HEK293 (cell line): ENCODE results near the gene LRFN3.

Source experiments
- GLI2 ChIP-seq: fragments of 450-650 bp; formaldehyde crosslinking; IDR thresholded peaks from 2 replicates; pipeline ENCODE4; 2017; ENCODE audit warnings: missing biosample characterization, missing genetic modification characterization, low read depth, borderline replicate concordance
- MEIS1 ChIP-seq: sonication (generic); formaldehyde crosslinking; IDR thresholded peaks from 2 replicates; pipeline ENCODE4 v1.8.1; 2022; ENCODE audit warnings: missing genetic modification reagents, mild to moderate bottlenecking, borderline replicate concordance
- RBAK ChIP-seq: fragments of 450-650 bp; formaldehyde crosslinking; IDR thresholded peaks from 2 replicates; pipeline ENCODE4 v1.5.1; 2016; ENCODE audit warnings: missing biosample characterization, missing genetic modification characterization
- SP7 ChIP-seq: fragments of 450-650 bp; formaldehyde crosslinking; IDR thresholded peaks from 2 replicates; pipeline ENCODE4 v1.5.1; 2016; ENCODE audit warnings: missing biosample characterization, missing genetic modification characterization
- ZNF10 ChIP-seq: fragments of 450-650 bp; formaldehyde crosslinking; IDR thresholded peaks from 2 replicates; pipeline ENCODE4 v1.5.1; 2017; ENCODE audit warnings: missing biosample characterization, missing genetic modification characterization
- ZNF121 ChIP-seq: fragments of 450-650 bp; formaldehyde crosslinking; IDR thresholded peaks from 2 replicates; pipeline ENCODE4 v1.5.1; 2016; ENCODE audit warnings: missing biosample characterization, missing genetic modification characterization
- ZNF184 ChIP-seq: fragments of 450-650 bp; IDR thresholded peaks from 2 replicates; pipeline ENCODE4 v1.5.1; 2018; ENCODE audit warnings: missing biosample characterization, mild to moderate bottlenecking, missing genetic modification characterization
- ZNF324 ChIP-seq: fragments of 450-650 bp; formaldehyde crosslinking; IDR thresholded peaks from 2 replicates; pipeline ENCODE4 v1.5.1; 2016; ENCODE audit warnings: missing biosample characterization, missing genetic modification characterization
- ZNF433 ChIP-seq: fragments of 450-650 bp; formaldehyde crosslinking; IDR thresholded peaks from 2 replicates; pipeline ENCODE4 v1.5.1; 2016; ENCODE audit warnings: missing biosample characterization, missing genetic modification characterization, low read depth
- ZNF510 ChIP-seq: fragments of 450-650 bp; formaldehyde crosslinking; IDR thresholded peaks from 2 replicates; pipeline ENCODE4 v1.5.1; 2018; ENCODE audit warnings: mild to moderate bottlenecking, missing genetic modification characterization, missing biosample characterization; ENCODE audit not compliant: insufficient replicate concordance
- ZNF549 ChIP-seq: fragments of 450-650 bp; IDR thresholded peaks from 2 replicates; pipeline ENCODE4 v1.5.1; 2018; ENCODE audit warnings: missing biosample characterization, missing genetic modification characterization, mild to moderate bottlenecking, inconsistent platforms, moderate library complexity
- ZNF621 ChIP-seq: fragments of 450-650 bp; formaldehyde crosslinking; IDR thresholded peaks from 2 replicates; pipeline ENCODE4 v1.5.1; 2017; ENCODE audit warnings: missing biosample characterization, missing genetic modification characterization
- ZNF626 ChIP-seq: fragments of 450-650 bp; sonication (Bioruptor Pico); formaldehyde crosslinking; IDR thresholded peaks from 2 replicates; pipeline ENCODE4 v1.5.1; 2018; ENCODE audit warnings: missing biosample characterization, missing genetic modification characterization, inconsistent platforms
- ZNF776 ChIP-seq: fragments of 450-650 bp; formaldehyde crosslinking; IDR thresholded peaks from 2 replicates; pipeline ENCODE4 v1.5.0; 2017; ENCODE audit warnings: missing biosample characterization, missing genetic modification characterization, borderline replicate concordance
- ZNF843 ChIP-seq: fragments of 450-650 bp; formaldehyde crosslinking; IDR thresholded peaks from 2 replicates; pipeline ENCODE4 v1.5.1; 2016; ENCODE audit warnings: missing biosample characterization, missing genetic modification characterization
- TF ChIP-seq, protein P1 (sequence below): fragments of 450-650 bp; formaldehyde crosslinking; IDR thresholded peaks from 2 replicates; pipeline ENCODE4 v1.5.1; 2016; ENCODE audit warnings: missing biosample characterization, missing genetic modification characterization
- TF ChIP-seq, protein P2 (sequence below): fragments of 450-650 bp; formaldehyde crosslinking; IDR thresholded peaks from 2 replicates; pipeline ENCODE4 v1.5.1; 2016; ENCODE audit warnings: missing biosample characterization, missing genetic modification characterization
- TF ChIP-seq, protein P3 (sequence below): fragments of 450-650 bp; formaldehyde crosslinking; IDR thresholded peaks from 2 replicates; pipeline ENCODE4 v1.5.1; 2016; ENCODE audit warnings: missing biosample characterization, missing genetic modification characterization
- TF ChIP-seq, protein P4 (sequence below): fragments of 450-650 bp; formaldehyde crosslinking; IDR thresholded peaks from 2 replicates; pipeline ENCODE4 v1.5.1; 2016; ENCODE audit warnings: missing biosample characterization, missing genetic modification characterization
- TF ChIP-seq, protein P5 (sequence below): fragments of 450-650 bp; formaldehyde crosslinking; IDR thresholded peaks from 2 replicates; pipeline ENCODE4 v1.5.1; 2016; ENCODE audit warnings: missing biosample characterization, missing genetic modification characterization, low read depth
- TF ChIP-seq, protein P6 (sequence below): fragments of 450-650 bp; formaldehyde crosslinking; IDR thresholded peaks from 2 replicates; pipeline ENCODE4 v1.5.1; 2016; ENCODE audit warnings: missing biosample characterization, missing genetic modification characterization
- TF ChIP-seq, protein P7 (sequence below): fragments of 450-650 bp; formaldehyde crosslinking; IDR thresholded peaks from 2 replicates; pipeline ENCODE4 v1.5.1; 2016; ENCODE audit warnings: missing biosample characterization, missing genetic modification characterization
- TF ChIP-seq, protein P8 (sequence below): fragments of 450-650 bp; formaldehyde crosslinking; IDR thresholded peaks from 2 replicates; pipeline ENCODE4 v1.5.1; 2016; ENCODE audit warnings: missing biosample characterization, missing genetic modification characterization

The LRFN3 gene

DNA sequence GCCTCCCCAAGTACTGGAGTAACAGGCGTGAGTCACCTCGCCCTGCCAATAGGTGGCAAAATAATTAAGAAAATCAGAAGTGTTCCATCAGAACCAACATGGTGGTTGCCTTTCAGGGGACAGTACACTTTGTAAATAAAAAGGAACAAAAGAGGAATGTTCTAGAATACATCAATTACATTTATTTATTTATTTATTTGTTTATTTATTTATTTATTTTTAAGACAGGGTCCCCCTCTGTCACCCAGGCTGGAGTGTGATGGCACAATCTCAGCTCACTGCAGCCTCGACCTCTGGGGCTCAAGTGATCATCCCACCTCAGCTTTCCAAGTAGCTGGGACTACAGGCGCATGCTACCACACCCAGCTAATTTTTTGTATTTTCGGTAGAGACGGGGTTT lies 15.2 kb upstream of the LRFN3 start (continued):
- TF ChIP-seq, protein P1, sequence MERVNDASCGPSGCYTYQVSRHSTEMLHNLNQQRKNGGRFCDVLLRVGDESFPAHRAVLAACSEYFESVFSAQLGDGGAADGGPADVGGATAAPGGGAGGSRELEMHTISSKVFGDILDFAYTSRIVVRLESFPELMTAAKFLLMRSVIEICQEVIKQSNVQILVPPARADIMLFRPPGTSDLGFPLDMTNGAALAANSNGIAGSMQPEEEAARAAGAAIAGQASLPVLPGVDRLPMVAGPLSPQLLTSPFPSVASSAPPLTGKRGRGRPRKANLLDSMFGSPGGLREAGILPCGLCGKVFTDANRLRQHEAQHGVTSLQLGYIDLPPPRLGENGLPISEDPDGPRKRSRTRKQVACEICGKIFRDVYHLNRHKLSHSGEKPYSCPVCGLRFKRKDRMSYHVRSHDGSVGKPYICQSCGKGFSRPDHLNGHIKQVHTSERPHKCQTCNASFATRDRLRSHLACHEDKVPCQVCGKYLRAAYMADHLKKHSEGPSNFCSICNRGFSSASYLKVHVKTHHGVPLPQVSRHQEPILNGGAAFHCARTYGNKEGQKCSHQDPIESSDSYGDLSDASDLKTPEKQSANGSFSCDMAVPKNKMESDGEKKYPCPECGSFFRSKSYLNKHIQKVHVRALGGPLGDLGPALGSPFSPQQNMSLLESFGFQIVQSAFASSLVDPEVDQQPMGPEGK (tag by site-specific recombination), result no peak
- no peak for TF ChIP-seq ZNF776
- TF ChIP-seq RBAK (tag by site-specific recombination), result peak; percentile 84; the same call in 1 of the 2 replicates
- no peak for TF ChIP-seq ZNF184 (tag by site-specific recombination)
- no peak; the same call in 1 of the 2 replicates for TF ChIP-seq ZNF10
- TF ChIP-seq ZNF433 (tag by site-specific recombination), result peak; percentile 98
- no peak; the same call in 1 of the 2 replicates for TF ChIP-seq ZNF324 (tag by site-specific recombination)
- TF ChIP-seq, protein P2, sequence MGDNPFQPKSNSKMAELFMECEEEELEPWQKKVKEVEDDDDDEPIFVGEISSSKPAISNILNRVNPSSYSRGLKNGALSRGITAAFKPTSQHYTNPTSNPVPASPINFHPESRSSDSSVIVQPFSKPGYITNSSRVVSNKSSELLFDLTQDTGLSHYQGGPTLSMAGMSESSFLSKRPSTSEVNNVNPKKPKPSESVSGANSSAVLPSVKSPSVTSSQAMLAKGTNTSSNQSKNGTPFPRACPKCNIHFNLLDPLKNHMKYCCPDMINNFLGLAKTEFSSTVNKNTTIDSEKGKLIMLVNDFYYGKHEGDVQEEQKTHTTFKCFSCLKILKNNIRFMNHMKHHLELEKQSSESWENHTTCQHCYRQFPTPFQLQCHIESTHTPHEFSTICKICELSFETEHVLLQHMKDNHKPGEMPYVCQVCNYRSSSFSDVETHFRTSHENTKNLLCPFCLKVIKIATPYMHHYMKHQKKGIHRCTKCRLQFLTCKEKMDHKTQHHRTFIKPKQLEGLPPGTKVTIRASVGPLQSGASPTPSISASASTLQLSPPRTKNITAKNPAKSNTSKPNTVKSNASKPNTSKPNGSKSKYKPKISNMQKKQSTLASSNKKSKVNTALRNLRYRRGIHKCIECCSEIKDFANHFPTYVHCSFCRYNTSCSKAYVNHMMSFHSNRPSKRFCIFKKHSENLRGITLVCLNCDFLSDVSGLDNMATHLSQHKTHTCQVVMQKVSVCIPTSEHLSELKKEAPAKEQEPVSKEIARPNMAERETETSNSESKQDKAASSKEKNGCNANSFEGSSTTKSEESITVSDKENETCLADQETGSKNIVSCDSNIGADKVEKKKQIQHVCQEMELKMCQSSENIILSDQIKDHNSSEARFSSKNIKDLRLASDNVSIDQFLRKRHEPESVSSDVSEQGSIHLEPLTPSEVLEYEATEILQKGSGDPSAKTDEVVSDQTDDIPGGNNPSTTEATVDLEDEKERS, result no peak
- no peak for TF ChIP-seq GLI2 (tag by site-specific recombination)
- no peak for TF ChIP-seq ZNF549
- no peak for TF ChIP-seq ZNF121 (tag by site-specific recombination)
- TF ChIP-seq, protein P3, sequence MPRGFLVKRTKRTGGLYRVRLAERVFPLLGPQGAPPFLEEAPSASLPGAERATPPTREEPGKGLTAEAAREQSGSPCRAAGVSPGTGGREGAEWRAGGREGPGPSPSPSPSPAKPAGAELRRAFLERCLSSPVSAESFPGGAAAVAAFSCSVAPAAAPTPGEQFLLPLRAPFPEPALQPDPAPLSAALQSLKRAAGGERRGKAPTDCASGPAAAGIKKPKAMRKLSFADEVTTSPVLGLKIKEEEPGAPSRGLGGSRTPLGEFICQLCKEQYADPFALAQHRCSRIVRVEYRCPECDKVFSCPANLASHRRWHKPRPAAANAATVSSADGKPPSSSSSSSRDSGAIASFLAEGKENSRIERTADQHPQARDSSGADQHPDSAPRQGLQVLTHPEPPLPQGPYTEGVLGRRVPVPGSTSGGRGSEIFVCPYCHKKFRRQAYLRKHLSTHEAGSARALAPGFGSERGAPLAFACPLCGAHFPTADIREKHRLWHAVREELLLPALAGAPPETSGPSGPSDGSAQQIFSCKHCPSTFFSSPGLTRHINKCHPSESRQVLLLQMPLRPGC (tag by site-specific recombination), result no peak
- TF ChIP-seq, protein P4, sequence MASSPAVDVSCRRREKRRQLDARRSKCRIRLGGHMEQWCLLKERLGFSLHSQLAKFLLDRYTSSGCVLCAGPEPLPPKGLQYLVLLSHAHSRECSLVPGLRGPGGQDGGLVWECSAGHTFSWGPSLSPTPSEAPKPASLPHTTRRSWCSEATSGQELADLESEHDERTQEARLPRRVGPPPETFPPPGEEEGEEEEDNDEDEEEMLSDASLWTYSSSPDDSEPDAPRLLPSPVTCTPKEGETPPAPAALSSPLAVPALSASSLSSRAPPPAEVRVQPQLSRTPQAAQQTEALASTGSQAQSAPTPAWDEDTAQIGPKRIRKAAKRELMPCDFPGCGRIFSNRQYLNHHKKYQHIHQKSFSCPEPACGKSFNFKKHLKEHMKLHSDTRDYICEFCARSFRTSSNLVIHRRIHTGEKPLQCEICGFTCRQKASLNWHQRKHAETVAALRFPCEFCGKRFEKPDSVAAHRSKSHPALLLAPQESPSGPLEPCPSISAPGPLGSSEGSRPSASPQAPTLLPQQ (tag by site-specific recombination), result no peak
- TF ChIP-seq, protein P5, sequence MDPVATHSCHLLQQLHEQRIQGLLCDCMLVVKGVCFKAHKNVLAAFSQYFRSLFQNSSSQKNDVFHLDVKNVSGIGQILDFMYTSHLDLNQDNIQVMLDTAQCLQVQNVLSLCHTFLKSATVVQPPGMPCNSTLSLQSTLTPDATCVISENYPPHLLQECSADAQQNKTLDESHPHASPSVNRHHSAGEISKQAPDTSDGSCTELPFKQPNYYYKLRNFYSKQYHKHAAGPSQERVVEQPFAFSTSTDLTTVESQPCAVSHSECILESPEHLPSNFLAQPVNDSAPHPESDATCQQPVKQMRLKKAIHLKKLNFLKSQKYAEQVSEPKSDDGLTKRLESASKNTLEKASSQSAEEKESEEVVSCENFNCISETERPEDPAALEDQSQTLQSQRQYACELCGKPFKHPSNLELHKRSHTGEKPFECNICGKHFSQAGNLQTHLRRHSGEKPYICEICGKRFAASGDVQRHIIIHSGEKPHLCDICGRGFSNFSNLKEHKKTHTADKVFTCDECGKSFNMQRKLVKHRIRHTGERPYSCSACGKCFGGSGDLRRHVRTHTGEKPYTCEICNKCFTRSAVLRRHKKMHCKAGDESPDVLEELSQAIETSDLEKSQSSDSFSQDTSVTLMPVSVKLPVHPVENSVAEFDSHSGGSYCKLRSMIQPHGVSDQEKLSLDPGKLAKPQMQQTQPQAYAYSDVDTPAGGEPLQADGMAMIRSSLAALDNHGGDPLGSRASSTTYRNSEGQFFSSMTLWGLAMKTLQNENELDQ, result no peak
- TF ChIP-seq, protein P6, sequence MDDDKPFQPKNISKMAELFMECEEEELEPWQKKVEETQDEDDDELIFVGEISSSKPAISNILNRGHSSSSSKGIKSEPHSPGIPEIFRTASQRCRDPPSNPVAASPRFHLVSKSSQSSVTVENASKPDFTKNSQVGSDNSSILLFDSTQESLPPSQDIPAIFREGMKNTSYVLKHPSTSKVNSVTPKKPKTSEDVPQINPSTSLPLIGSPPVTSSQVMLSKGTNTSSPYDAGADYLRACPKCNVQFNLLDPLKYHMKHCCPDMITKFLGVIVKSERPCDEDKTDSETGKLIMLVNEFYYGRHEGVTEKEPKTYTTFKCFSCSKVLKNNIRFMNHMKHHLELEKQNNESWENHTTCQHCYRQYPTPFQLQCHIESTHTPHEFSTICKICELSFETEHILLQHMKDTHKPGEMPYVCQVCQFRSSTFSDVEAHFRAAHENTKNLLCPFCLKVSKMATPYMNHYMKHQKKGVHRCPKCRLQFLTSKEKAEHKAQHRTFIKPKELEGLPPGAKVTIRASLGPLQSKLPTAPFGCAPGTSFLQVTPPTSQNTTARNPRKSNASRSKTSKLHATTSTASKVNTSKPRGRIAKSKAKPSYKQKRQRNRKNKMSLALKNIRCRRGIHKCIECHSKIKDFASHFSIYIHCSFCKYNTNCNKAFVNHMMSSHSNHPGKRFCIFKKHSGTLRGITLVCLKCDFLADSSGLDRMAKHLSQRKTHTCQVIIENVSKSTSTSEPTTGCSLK (tag by site-specific recombination), result no peak
- TF ChIP-seq, protein P7, sequence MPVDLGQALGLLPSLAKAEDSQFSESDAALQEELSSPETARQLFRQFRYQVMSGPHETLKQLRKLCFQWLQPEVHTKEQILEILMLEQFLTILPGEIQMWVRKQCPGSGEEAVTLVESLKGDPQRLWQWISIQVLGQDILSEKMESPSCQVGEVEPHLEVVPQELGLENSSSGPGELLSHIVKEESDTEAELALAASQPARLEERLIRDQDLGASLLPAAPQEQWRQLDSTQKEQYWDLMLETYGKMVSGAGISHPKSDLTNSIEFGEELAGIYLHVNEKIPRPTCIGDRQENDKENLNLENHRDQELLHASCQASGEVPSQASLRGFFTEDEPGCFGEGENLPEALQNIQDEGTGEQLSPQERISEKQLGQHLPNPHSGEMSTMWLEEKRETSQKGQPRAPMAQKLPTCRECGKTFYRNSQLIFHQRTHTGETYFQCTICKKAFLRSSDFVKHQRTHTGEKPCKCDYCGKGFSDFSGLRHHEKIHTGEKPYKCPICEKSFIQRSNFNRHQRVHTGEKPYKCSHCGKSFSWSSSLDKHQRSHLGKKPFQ, result peak; percentile 22; the same call in 1 of the 2 replicates
- no peak for TF ChIP-seq ZNF621 (tag by site-specific recombination)
- no peak for TF ChIP-seq ZNF843 (tag by site-specific recombination)
- no peak for TF ChIP-seq ZNF510 (tag by site-specific recombination)
- no peak for TF ChIP-seq MEIS1 (CRISPR knock-in tag)
- TF ChIP-seq, protein P8, sequence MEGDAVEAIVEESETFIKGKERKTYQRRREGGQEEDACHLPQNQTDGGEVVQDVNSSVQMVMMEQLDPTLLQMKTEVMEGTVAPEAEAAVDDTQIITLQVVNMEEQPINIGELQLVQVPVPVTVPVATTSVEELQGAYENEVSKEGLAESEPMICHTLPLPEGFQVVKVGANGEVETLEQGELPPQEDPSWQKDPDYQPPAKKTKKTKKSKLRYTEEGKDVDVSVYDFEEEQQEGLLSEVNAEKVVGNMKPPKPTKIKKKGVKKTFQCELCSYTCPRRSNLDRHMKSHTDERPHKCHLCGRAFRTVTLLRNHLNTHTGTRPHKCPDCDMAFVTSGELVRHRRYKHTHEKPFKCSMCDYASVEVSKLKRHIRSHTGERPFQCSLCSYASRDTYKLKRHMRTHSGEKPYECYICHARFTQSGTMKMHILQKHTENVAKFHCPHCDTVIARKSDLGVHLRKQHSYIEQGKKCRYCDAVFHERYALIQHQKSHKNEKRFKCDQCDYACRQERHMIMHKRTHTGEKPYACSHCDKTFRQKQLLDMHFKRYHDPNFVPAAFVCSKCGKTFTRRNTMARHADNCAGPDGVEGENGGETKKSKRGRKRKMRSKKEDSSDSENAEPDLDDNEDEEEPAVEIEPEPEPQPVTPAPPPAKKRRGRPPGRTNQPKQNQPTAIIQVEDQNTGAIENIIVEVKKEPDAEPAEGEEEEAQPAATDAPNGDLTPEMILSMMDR (tag by site-specific recombination), result no peak
- no peak for TF ChIP-seq ZNF626 (tag by site-specific recombination)
- TF ChIP-seq SP7 (tag by site-specific recombination), result no peak
